Hindlimb muscle (tissue), 1 donor: Measurements from ENCODE around the gene SELENOH. TPM values are rescaled to one million over a fixed set of nuclear protein-coding genes. Genes with fewer than 3 reads are reported as not detected.

Experiments
- DNase-seq: peaks from one replicate; pipeline ENCODE4 v3.0.0-alpha.2; 2013
- polyA plus RNA-seq: library from polyadenylated mRNA; unstranded; fragments of 120-200 nt; gene quantifications from one replicate; pipeline ENCODE4 v1.2.1, GENCODE V29; 2013; ENCODE audit not compliant: insufficient read length

The SELENOH gene
- polyA plus RNA-seq, 1 donor = 75.3 TPM

DNA sequence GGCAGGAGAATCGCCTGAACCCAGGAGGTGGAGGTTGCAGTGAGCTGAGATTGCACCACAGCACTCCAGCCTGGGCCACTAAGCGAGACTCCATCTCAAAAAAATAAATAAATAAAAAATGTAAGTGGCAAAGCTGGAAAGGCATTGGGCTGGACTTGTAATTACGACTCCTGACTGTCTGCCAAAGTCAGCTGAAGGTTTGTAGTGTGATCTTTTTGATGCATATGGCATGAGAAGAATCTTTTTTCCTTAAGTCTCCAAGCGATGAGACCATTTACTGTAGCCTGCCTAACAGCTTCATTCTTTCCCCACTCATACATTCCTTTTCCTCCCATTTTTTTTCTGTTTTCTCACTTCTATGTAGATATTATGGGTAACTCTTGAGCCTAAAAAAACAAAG lies 45.1 kb downstream of the SELENOH start:
- DNase-seq = no peak

DNA sequence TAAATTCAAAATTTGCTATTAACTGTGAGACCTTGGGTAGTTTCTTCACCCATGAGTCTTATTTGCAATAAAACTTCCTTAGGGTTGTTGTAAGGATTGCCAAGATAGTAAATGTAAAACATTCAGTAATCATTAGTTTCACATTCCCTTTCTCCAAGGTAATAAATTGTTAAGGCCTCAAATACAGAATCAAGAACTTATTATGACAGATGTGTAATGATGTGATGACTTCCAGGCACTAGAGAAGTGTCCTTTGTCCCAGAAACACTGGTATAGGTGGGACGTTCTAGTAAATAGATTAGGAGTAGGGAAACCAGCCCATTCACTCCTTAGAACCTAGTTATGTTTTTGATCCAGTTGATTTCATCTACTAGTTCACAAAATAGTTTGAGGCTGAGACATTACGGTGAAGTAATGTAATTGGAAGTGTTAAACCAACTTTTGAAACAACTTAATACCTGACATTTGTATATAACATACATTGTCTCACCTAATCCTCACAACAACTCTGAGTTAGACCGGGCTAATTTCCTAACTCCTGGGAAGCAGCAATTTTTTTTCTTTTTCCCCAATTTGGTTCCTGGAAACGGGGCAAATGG lies 45.8 kb downstream of the SELENOH start:
- no peak for DNase-seq

DNA sequence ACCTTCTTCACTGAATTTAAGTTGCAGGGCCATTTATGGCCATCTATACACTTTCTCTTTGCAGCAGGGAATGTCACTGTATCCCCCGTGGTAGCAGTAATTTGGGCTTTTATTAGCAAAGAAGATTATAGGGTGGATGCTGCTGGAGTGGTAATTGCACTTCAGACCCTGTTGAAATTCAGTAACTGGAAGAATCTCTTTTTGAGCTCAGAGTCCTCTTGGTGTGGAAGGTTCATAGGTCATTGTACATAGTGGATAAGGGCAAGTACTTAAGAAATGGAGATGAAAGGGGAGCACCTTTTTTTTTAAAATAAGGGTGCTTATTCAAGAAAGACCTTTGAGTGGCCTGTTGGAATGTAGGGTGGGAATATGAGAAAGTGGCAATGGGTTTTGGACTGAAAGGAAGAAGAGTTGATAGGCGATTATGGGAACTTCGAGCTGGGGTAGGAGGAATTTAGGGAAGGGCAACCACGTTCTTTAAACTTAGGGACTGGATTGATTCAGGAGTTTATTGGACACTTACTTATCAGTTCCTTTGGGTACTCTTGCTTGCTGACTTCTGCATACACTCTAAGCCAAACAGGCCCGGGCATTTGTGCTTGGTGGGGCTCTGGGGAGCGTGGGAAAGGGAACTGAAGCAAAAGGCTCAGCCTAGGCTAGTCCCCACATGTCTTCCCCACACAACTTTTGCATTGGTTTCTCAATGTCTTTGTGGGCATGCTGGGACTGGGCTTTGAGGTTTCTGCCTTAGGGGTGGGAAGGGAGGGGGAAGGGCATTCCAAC lies 46.8 kb downstream of the SELENOH start:
- DNase-seq = no peak

DNA sequence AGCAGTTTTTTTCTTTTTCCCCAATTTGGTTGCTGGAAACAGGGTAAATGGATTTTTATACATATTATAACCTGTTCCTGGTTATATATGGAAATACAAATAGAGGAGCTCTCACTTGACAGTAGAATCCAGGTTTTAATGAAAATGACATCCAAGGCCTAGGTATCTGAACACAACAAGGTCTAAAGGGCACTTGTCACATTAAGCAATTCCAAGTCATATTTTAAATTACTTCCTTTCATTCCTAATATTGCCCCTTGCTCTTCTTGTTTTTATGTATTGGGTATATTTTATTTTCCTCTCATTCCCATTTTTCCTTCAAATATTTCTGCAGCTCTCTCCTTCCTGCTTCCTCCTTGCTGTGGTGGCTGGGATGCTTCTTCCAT lies 47.4 kb downstream of the SELENOH start:
- no peak for DNase-seq

DNA sequence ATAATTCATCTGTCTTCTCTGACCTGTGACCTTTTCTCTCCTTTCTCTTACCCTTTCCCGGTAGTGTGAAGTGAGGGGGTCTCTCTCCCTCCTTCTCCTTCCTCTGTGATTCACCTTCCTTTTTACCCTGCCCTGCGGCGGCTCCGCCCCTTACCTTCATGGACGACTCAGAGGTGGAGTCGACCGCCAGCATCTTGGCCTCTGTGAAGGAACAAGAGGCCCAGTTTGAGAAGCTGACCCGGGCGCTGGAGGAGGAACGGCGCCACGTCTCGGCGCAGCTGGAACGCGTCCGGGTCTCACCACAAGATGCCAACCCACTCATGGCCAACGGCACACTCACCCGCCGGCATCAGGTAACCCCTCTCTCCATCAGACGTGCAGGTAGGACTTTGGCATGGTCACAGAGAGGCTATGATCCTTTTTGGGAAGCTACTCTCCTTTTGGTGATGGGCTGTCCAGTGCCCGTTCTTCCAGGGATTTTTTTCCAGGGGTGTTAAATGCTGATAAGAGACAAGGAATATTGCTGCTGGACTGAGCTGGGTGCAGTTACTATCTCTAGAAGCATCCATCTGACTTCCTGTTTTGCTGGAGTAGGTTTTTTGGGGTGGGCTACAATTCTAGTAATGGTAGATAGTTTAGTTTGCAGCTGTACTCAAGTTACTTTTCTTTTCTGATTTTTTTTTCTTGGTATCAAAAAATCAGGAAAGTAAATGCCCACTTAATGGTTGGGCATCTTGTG lies 50.2 kb downstream of the SELENOH start:
- DNase-seq = no peak

DNA sequence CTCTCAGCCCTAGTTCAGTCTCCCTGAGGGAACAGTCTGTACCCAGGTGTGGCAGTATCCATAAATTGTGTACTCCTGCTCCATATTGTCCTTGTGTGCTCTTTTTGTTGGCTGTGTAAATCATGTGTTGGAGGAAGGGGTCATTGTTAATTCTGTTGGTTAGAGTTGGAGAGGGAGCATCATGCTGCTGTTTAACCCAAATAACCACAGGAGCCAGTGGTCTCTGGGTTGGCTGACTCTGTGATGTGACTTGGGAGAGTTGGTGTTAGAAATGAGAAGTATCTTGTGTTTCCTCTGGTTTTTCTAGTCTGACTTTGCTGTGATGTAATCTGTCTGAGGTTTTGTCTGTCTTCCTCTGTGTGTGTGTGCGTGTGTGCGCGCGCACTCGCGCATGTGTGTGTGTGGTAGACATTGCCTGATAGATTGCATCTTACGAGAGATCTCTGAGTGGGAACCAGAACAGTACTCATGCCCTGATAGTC lies 50.8 kb downstream of the SELENOH start:
- DNase-seq = peak; percentile 51

DNA sequence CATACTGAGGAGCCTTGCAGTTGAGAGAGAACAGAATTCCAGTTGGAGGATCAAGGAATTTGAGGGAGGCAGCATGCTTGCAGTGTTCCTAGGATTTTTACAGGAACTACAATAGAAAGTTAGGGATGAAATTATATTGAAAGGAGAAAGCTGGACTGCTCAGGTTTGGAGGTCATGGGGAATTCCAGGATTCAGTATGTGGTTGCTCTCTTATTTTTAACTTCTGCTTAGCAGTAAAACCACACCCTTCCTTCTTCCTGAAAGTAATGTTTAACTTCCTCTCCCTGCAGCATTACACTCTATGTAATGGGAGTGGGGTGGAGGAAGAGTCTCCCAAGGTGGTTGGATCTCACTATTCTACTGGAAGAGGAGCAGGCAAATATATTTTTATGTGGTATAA lies 51.6 kb downstream of the SELENOH start:
- DNase-seq = no peak

Other genes starting within 250 kb of the SELENOH start
- gene SLC43A1, start 225.8 kb upstream of the SELENOH start, polyA plus RNA-seq = 19.3 TPM
- 32.9 TPM for gene TIMM10, start 210.7 kb upstream of the SELENOH start, polyA plus RNA-seq
- 148 TPM for gene SMTNL1, start 203.9 kb upstream of the SELENOH start, polyA plus RNA-seq
- gene UBE2L6, start 173.8 kb upstream of the SELENOH start, polyA plus RNA-seq = 26.6 TPM
- 109 TPM for gene SERPING1, start 143.8 kb upstream of the SELENOH start, polyA plus RNA-seq
- gene YPEL4, start 91.6 kb upstream of the SELENOH start, polyA plus RNA-seq = 1.9 TPM
- 8.7 TPM for gene CLP1, start 83.7 kb upstream of the SELENOH start, polyA plus RNA-seq
- 31.9 TPM for gene ZDHHC5, start 73.4 kb upstream of the SELENOH start, polyA plus RNA-seq
- gene MED19, start 29.3 kb upstream of the SELENOH start, polyA plus RNA-seq = 13.3 TPM
- gene TMX2, start 28.9 kb upstream of the SELENOH start, polyA plus RNA-seq = 54.4 TPM
- 0.15 TPM for gene BTBD18, start 10.3 kb downstream of the SELENOH start, polyA plus RNA-seq
- 136 TPM for gene CTNND1, start 20.3 kb downstream of the SELENOH start, polyA plus RNA-seq